ENCODE data around the gene RAMP1.
A peak's percentile ranks its signal among the peaks of the same experiment; 100 is the strongest.

RAMP1 gene

GRCh38 chr2:237889811-237890210 lies 30.4 kb downstream of the RAMP1 start:
- TF ChIP-seq CTCF (IDR thresholded peaks at IDR 0.05; ENCODE audit: insufficient read depth, low read length), result no peak
- TF ChIP-seq SPI1 (IDR thresholded peaks at IDR 0.05; ENCODE audit: borderline replicate concordance, low read depth), result no peak
- no peak for TF ChIP-seq REST (IDR thresholded peaks at IDR 0.05; ENCODE audit: insufficient replicate concordance, low read depth)
- TF ChIP-seq GABPA (IDR thresholded peaks at IDR 0.05; ENCODE audit: low read depth), result no peak
- no peak for TF ChIP-seq POLR2AphosphoS5 (IDR thresholded peaks at IDR 0.05; ENCODE audit: low read depth)
- DNase-seq (ENCODE audit: low read depth in 1 of 2, low spot score in 1 of 2), result no peak
- Histone ChIP-seq H3K27me3 (ENCODE audit: insufficient read depth, poor library complexity, severe bottlenecking) (no peaks in the 10 kb centered on the region), H3K27ac (replicated peaks) (no peak overlapping the region), H3K4me3 (replicated peaks; ENCODE audit: insufficient read depth, low read length) (no peak overlapping the region)

GRCh38 chr2:237892478-237892877 lies 33.1 kb downstream of the RAMP1 start:
- Histone ChIP-seq H3K4me3 (replicated peaks; ENCODE audit: insufficient read depth, low read length) (no peak overlapping the region), H3K27me3 (ENCODE audit: insufficient read depth, poor library complexity, severe bottlenecking) (no peaks in the 10 kb centered on the region), H3K27ac (replicated peaks) (no peak overlapping the region)
- TF ChIP-seq POLR2AphosphoS5 (IDR thresholded peaks at IDR 0.05; ENCODE audit: low read depth) (no peak), SPI1 (IDR thresholded peaks at IDR 0.05; ENCODE audit: borderline replicate concordance, low read depth) (no peak), CTCF (IDR thresholded peaks at IDR 0.05; ENCODE audit: insufficient read depth, low read length) (no peak), GABPA (IDR thresholded peaks at IDR 0.05; ENCODE audit: low read depth) (no peak), REST (IDR thresholded peaks at IDR 0.05; ENCODE audit: insufficient replicate concordance, low read depth) (no peak)
- DNase-seq (ENCODE audit: low read depth in 1 of 2, low spot score in 1 of 2), result peak in 1 of 2 experiments; percentile 15

GRCh38 chr2:237892984-237893595 lies 33.7 kb downstream of the RAMP1 start:
- Histone ChIP-seq H3K27ac (replicated peaks) (no peak overlapping the region), H3K27me3 (ENCODE audit: insufficient read depth, poor library complexity, severe bottlenecking) (no peaks in the 10 kb centered on the region), H3K4me3 (replicated peaks; ENCODE audit: insufficient read depth, low read length) (no peak overlapping the region)
- no peak for DNase-seq (ENCODE audit: low read depth in 1 of 2, low spot score in 1 of 2)
- TF ChIP-seq GABPA (IDR thresholded peaks at IDR 0.05; ENCODE audit: low read depth), result no peak
- no peak for TF ChIP-seq CTCF (IDR thresholded peaks at IDR 0.05; ENCODE audit: insufficient read depth, low read length)
- TF ChIP-seq SPI1 (IDR thresholded peaks at IDR 0.05; ENCODE audit: borderline replicate concordance, low read depth), result no peak
- no peak for TF ChIP-seq POLR2AphosphoS5 (IDR thresholded peaks at IDR 0.05; ENCODE audit: low read depth)
- no peak for TF ChIP-seq REST (IDR thresholded peaks at IDR 0.05; ENCODE audit: insufficient replicate concordance, low read depth)

Data from HL-60 (cell line).